H9 (cell line): ENCODE results near the gene ATXN10. TPM values are rescaled to one million over a fixed set of nuclear protein-coding genes. Genes with fewer than 3 reads are reported as not detected.

ENCODE experiments used
- DNase-seq: peaks from one replicate; pipeline ENCODE4 v3.0.0-alpha.2; 2017
- H2AFZ ChIP-seq: one replicate; pipeline ENCODE4 v1.6.1; 2013; ENCODE audit warnings: mild to moderate bottlenecking, low read length, control low read depth, moderate library complexity
- H2AK5ac ChIP-seq: 2 replicates; pipeline ENCODE4 v1.6.1; 2013; ENCODE audit warnings: low read length, control low read depth, mixed read lengths; ENCODE audit not compliant: insufficient read length
- H2BK120ac ChIP-seq: one replicate; pipeline ENCODE4 v1.6.1; 2013; ENCODE audit warnings: low read depth, mild to moderate bottlenecking, low read length, control low read depth, inconsistent platforms; ENCODE audit not compliant: poor library complexity, severe bottlenecking
- H2BK12ac ChIP-seq: 2 replicates; pipeline ENCODE4 v1.6.1; 2013; ENCODE audit warnings: low read length, control low read depth, mixed read lengths, low read depth; ENCODE audit not compliant: insufficient read length
- H2BK15ac ChIP-seq: 2 replicates; pipeline ENCODE4 v1.6.1; 2013; ENCODE audit warnings: low read depth, low read length, control low read depth
- H2BK20ac ChIP-seq: one replicate; pipeline ENCODE4 v1.6.1; 2013; ENCODE audit warnings: low read depth, mild to moderate bottlenecking, low read length, control low read depth, inconsistent platforms; ENCODE audit not compliant: poor library complexity, severe bottlenecking
- H2BK5ac ChIP-seq: 2 replicates; pipeline ENCODE4 v1.6.1; 2013; ENCODE audit warnings: low read length, control low read depth, mixed read lengths; ENCODE audit not compliant: insufficient read length
- H3K14ac ChIP-seq: 2 replicates; pipeline ENCODE4 v1.6.1; 2013; ENCODE audit warnings: low read length, control low read depth; ENCODE audit not compliant: insufficient read depth
- H3K18ac ChIP-seq: 2 replicates; pipeline ENCODE4 v1.6.1; 2013; ENCODE audit warnings: low read depth, mild to moderate bottlenecking, mixed read lengths, low read length, control low read depth; ENCODE audit not compliant: insufficient read length
- H3K23ac ChIP-seq: 2 replicates; pipeline ENCODE4 v1.6.1; 2013; ENCODE audit warnings: low read length, control low read depth, mixed read lengths, low read depth; ENCODE audit not compliant: insufficient read length
- H3K23me2 ChIP-seq: 2 replicates; pipeline ENCODE4 v1.6.1; 2013; ENCODE audit warnings: low read depth, mild to moderate bottlenecking, mixed read lengths, low read length, control low read depth; ENCODE audit not compliant: insufficient read length, poor library complexity, severe bottlenecking
- H3K27ac ChIP-seq: 2 replicates; pipeline ENCODE4 v1.5.1; 2013; ENCODE audit warnings: low read length, control low read depth, mixed read lengths, low read depth; ENCODE audit not compliant: insufficient read length
- H3K27me3 ChIP-seq: 2 replicates; pipeline ENCODE4 v1.6.1; 2013; ENCODE audit warnings: low read length, control low read depth, inconsistent platforms; ENCODE audit not compliant: insufficient read depth
- H3K4ac ChIP-seq: 2 replicates; pipeline ENCODE4 v1.6.1; 2013; ENCODE audit warnings: low read depth, mild to moderate bottlenecking, control low read depth, inconsistent platforms, low read length, moderate library complexity
- H3K4me1 ChIP-seq: 2 replicates; pipeline ENCODE4 v1.6.1; 2013; ENCODE audit warnings: low read length, control low read depth, inconsistent platforms; ENCODE audit not compliant: insufficient read depth
- H3K4me2 ChIP-seq: 2 replicates; pipeline ENCODE4 v1.6.1; 2013; ENCODE audit warnings: low read length, control low read depth, mixed read lengths; ENCODE audit not compliant: insufficient read length, insufficient read depth
- H3K56ac ChIP-seq: 2 replicates; pipeline ENCODE4 v1.6.1; 2013; ENCODE audit warnings: low read depth, mild to moderate bottlenecking, mixed read lengths, low read length, control low read depth; ENCODE audit not compliant: insufficient read length
- H3K79me1 ChIP-seq: 2 replicates; pipeline ENCODE4 v1.6.1; 2013; ENCODE audit warnings: low read depth, mild to moderate bottlenecking, moderate library complexity, low read length, control low read depth, inconsistent platforms; ENCODE audit not compliant: insufficient read depth, poor library complexity, severe bottlenecking
- H3K79me2 ChIP-seq: 2 replicates; pipeline ENCODE4 v1.6.1; 2013; ENCODE audit warnings: low read length, control low read depth, inconsistent platforms; ENCODE audit not compliant: insufficient read depth
- H3K9ac ChIP-seq: 2 replicates; pipeline ENCODE4 v1.6.1; 2013; ENCODE audit warnings: low read length, control low read depth, mixed read lengths; ENCODE audit not compliant: insufficient read length; ENCODE audit errors: extremely low read depth
- H3K9me3 ChIP-seq: one replicate; pipeline ENCODE4 v1.6.1; 2013; ENCODE audit warnings: low read depth, low read length, inconsistent platforms; ENCODE audit not compliant: control insufficient read depth
- H3T11ph ChIP-seq: one replicate; pipeline ENCODE4 v1.6.1; 2013; ENCODE audit warnings: mild to moderate bottlenecking, low read length, control low read depth, inconsistent platforms
- H4K20me1 ChIP-seq: one replicate; pipeline ENCODE4 v1.6.1; 2013; ENCODE audit not compliant: control insufficient read depth, insufficient read length, insufficient read depth
- H4K5ac ChIP-seq: 2 replicates; pipeline ENCODE4 v1.6.1; 2013; ENCODE audit warnings: low read depth, mild to moderate bottlenecking, mixed read lengths, low read length, control low read depth; ENCODE audit not compliant: insufficient read length
- H4K8ac ChIP-seq: replicated peaks from 2 replicates; pipeline ENCODE4 v1.6.1; 2013; ENCODE audit warnings: low read length, control low read depth, mixed read lengths, low read depth; ENCODE audit not compliant: insufficient read length
- H4K91ac ChIP-seq: 2 replicates; pipeline ENCODE4 v1.6.1; 2013; ENCODE audit warnings: low read depth, mild to moderate bottlenecking, moderate library complexity, mixed read lengths, low read length, control low read depth; ENCODE audit not compliant: insufficient read length
- H3K27ac Mint-ChIP-seq, 3 experiments: 2 replicates in 2 of 3; 3 replicates in 1 of 3; pipeline ENCODE4 v1.8.0; 2020 to 2021; ENCODE audit warnings: mixed read lengths in 3 of 3, mild to moderate bottlenecking in 1 of 3, moderate library complexity in 1 of 3
- H3K27me3 Mint-ChIP-seq: 2 replicates; pipeline ENCODE4 v1.8.0; 2021; ENCODE audit warnings: low read depth, mild to moderate bottlenecking, moderate library complexity, mixed read lengths
- H3K36me3 Mint-ChIP-seq, 3 experiments: 2 replicates in 2 of 3; 3 replicates in 1 of 3; pipeline ENCODE4 v1.8.0; 2020 to 2021; ENCODE audit warnings: low read depth in 3 of 3, mixed read lengths in 3 of 3; ENCODE audit not compliant: insufficient read depth in 1 of 3
- H3K4me1 Mint-ChIP-seq, 2 experiments: 2 replicates each; pipeline ENCODE4 v1.8.0; 2020; ENCODE audit warnings: mixed read lengths in 2 of 2
- H3K4me3 Mint-ChIP-seq, 2 experiments: 2 replicates in 1 of 2; 3 replicates in 1 of 2; pipeline ENCODE4 v1.8.0; 2020 to 2021; ENCODE audit warnings: mild to moderate bottlenecking in 2 of 2, mixed read lengths in 2 of 2, moderate library complexity in 1 of 2
- H3K9me3 Mint-ChIP-seq, 2 experiments: 2 replicates in 1 of 2; 3 replicates in 1 of 2; pipeline ENCODE4 v1.8.0; 2020; ENCODE audit warnings: mild to moderate bottlenecking in 2 of 2, mixed read lengths in 2 of 2, moderate library complexity in 1 of 2
- WGBS: extraction: QIAGEN DNeasy Blood & Tissue Kit; methylation state at CpG from one replicate; pipeline ENCODE4 v1.1.7; 2013; ENCODE audit warnings: missing lambda C conversion rate, low lambda C conversion rate, mixed read lengths; ENCODE audit not compliant: insufficient read length; ENCODE audit errors: extremely low coverage; 5-methylcytosine and 5-hydroxymethylcytosine counted together
- total RNA-seq: library from RNA; stranded (reverse); gene quantifications from 2 replicates; pipeline ENCODE4 v1.2.1, GENCODE V29; 2021
- TF ChIP-seq, protein P1 (sequence below): fragments of 200-600 bp; sonication (generic); conservative IDR thresholded peaks from 3 replicates; pipeline ENCODE4 v1.8.0; 2021; ENCODE audit warnings: antibody characterized with exemption, mild to moderate bottlenecking

The ATXN10 gene
- total RNA-seq, 1 experiment from 2014 or later = 210 TPM

- no peak overlapping the region for H2AFZ ChIP-seq
- H3K4me2 ChIP-seq = peak overlapping the region; percentile 86
- WGBS = no CpG with 5 or more reads among the region's 14 CpGs
- H3K79me1 ChIP-seq = peaks cover 6% of the 10 kb centered on the region
- TF ChIP-seq, protein P1, sequence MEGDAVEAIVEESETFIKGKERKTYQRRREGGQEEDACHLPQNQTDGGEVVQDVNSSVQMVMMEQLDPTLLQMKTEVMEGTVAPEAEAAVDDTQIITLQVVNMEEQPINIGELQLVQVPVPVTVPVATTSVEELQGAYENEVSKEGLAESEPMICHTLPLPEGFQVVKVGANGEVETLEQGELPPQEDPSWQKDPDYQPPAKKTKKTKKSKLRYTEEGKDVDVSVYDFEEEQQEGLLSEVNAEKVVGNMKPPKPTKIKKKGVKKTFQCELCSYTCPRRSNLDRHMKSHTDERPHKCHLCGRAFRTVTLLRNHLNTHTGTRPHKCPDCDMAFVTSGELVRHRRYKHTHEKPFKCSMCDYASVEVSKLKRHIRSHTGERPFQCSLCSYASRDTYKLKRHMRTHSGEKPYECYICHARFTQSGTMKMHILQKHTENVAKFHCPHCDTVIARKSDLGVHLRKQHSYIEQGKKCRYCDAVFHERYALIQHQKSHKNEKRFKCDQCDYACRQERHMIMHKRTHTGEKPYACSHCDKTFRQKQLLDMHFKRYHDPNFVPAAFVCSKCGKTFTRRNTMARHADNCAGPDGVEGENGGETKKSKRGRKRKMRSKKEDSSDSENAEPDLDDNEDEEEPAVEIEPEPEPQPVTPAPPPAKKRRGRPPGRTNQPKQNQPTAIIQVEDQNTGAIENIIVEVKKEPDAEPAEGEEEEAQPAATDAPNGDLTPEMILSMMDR = no peak
- H3K4me1 ChIP-seq = no peaks in the 10 kb centered on the region
- no peak overlapping the region for H3K56ac ChIP-seq
- no peak overlapping the region for H4K5ac ChIP-seq
- peak overlapping the region; percentile 91 to 96 for H3K4me3 Mint-ChIP-seq
- H3K4ac ChIP-seq = no peak overlapping the region
- no peak overlapping the region for H2BK120ac ChIP-seq
- H2AK5ac ChIP-seq = no peak overlapping the region
- no peak overlapping the region for H2BK5ac ChIP-seq
- no peak overlapping the region for H3T11ph ChIP-seq
- peaks cover 0 to 6% (median 3%) of the 10 kb centered on the region in 3 experiments; a peak in 3 of 7 replicates for H3K36me3 Mint-ChIP-seq
- H3K23me2 ChIP-seq = peaks cover 9% of the 10 kb centered on the region
- H3K9ac ChIP-seq = peak overlapping the region; percentile 37
- H3K9me3 Mint-ChIP-seq = no peaks in the 10 kb centered on the region; a peak in 1 of 5 replicates
- no peaks in the 10 kb centered on the region for H3K9me3 ChIP-seq
- no peak overlapping the region for H3K18ac ChIP-seq
- H3K4me1 Mint-ChIP-seq = peaks cover 19% of the 10 kb centered on the region in 2 experiments
- H2BK12ac ChIP-seq = no peak overlapping the region
- no peak overlapping the region for H2BK20ac ChIP-seq
- peak overlapping the region in 1 of 3 experiments; percentile 64; a peak in 2 of 7 replicates for H3K27ac Mint-ChIP-seq
- no peak for DNase-seq
- no peaks in the 10 kb centered on the region for H3K27me3 ChIP-seq
- no peak overlapping the region for H3K27ac ChIP-seq
- no peaks in the 10 kb centered on the region for H3K27me3 Mint-ChIP-seq
- no peak overlapping the region for H3K23ac ChIP-seq
- no peak overlapping the region for H4K8ac ChIP-seq
- no peaks in the 10 kb centered on the region for H4K20me1 ChIP-seq
- no peak overlapping the region for H4K91ac ChIP-seq
- peaks cover 38% of the 10 kb centered on the region; the same call in 1 of the 2 replicates for H3K79me2 ChIP-seq
- H3K14ac ChIP-seq = peak overlapping the region; percentile 10; the same call in 1 of the 2 replicates
- no peak overlapping the region for H2BK15ac ChIP-seq
Observed at GRCh38 chr22:45672564-45673481, 1.2 kb downstream of the ATXN10 start.
